Adrenal gland (tissue), 5 donors: ENCODE data around the gene AP1B1.

Experiments
- POLR2A ChIP-seq, 2 donors: fragments of 450-650 bp; IDR thresholded peaks; one replicate each; pipeline ENCODE4 v1.6.1; 2017; ENCODE audit warnings: antibody characterized with exemption in 2 of 2, mild to moderate bottlenecking in 2 of 2, moderate library complexity in 1 of 2
- TF ChIP-seq, protein P1 (sequence below), 6 experiments: fragments of 450-650 bp in 4 of 6; fragments of 200-600 bp in 2 of 6; sonication (generic) in 1 of 6; IDR thresholded peaks; 1 replicate in 5 of 6; 2 replicates in 1 of 6; pipeline versions ENCODE4 v1.5.1 to v1.8.0; 2016 to 2021; ENCODE audit warnings: antibody characterized with exemption in 6 of 6, mild to moderate bottlenecking in 2 of 6, moderate library complexity in 1 of 6
- donor health status: DM: no; HTN: no; CAD: no.

GRCh38 chr22:29290061-29290460, 98.3 kb downstream of the AP1B1 start:
- TF ChIP-seq, protein P1, sequence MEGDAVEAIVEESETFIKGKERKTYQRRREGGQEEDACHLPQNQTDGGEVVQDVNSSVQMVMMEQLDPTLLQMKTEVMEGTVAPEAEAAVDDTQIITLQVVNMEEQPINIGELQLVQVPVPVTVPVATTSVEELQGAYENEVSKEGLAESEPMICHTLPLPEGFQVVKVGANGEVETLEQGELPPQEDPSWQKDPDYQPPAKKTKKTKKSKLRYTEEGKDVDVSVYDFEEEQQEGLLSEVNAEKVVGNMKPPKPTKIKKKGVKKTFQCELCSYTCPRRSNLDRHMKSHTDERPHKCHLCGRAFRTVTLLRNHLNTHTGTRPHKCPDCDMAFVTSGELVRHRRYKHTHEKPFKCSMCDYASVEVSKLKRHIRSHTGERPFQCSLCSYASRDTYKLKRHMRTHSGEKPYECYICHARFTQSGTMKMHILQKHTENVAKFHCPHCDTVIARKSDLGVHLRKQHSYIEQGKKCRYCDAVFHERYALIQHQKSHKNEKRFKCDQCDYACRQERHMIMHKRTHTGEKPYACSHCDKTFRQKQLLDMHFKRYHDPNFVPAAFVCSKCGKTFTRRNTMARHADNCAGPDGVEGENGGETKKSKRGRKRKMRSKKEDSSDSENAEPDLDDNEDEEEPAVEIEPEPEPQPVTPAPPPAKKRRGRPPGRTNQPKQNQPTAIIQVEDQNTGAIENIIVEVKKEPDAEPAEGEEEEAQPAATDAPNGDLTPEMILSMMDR (IDR thresholded peaks at IDR 0.05), result no peak
- TF ChIP-seq POLR2A (IDR thresholded peaks at IDR 0.05), result no peak
